ENCODE measurements around the gene PHF19.

The PHF19 gene

GRCh38 chr9:120874226-120875194 lies 2.5 kb downstream of the PHF19 start:
- DNase-seq, result no peak

- no peak for DNase-seq
Measured at GRCh38 chr9:120873512-120873911, 3.5 kb downstream of the PHF19 start.

GRCh38 chr9:120872791-120873502 lies 4.0 kb downstream of the PHF19 start:
- DNase-seq, result no peak

GRCh38 chr9:120870206-120870605 lies 6.8 kb downstream of the PHF19 start:
- DNase-seq, result no peak

- peak in 1 of 56 donors; percentile 5 for DNase-seq
Measured at GRCh38 chr9:120869726-120870125, 7.3 kb downstream of the PHF19 start.

GRCh38 chr9:120869360-120869687 lies 7.7 kb downstream of the PHF19 start:
- DNase-seq, result no peak

- peak in 55 of 56 donors; percentile 33 to 94 (median 80) for DNase-seq
Measured at GRCh38 chr9:120868676-120869359, 8.2 kb downstream of the PHF19 start.

GRCh38 chr9:120868339-120868675 lies 8.7 kb downstream of the PHF19 start:
- DNase-seq, result no peak

GRCh38 chr9:120867676-120868338 lies 9.2 kb downstream of the PHF19 start:
- DNase-seq, result no peak

GRCh38 chr9:120866651-120867050 lies 10.3 kb downstream of the PHF19 start:
- no peak for DNase-seq

- DNase-seq, result no peak
Measured at GRCh38 chr9:120865809-120866208, 11.2 kb downstream of the PHF19 start.

GRCh38 chr9:120865176-120865575 lies 11.8 kb downstream of the PHF19 start:
- no peak for DNase-seq

GRCh38 chr9:120864719-120865118 lies 12.3 kb downstream of the PHF19 start:
- DNase-seq, result no peak

- DNase-seq, result no peak
Measured at GRCh38 chr9:120863833-120864232, 13.2 kb downstream of the PHF19 start.

GRCh38 chr9:120862452-120862851 lies 14.5 kb downstream of the PHF19 start:
- DNase-seq, result peak in 5 of 56 donors; percentile 5 to 19 (median 7)

GRCh38 chr9:120861935-120862334 lies 15.1 kb downstream of the PHF19 start:
- no peak for DNase-seq

GRCh38 chr9:120860083-120860482 lies 16.9 kb downstream of the PHF19 start:
- DNase-seq, result no peak

GRCh38 chr9:120859361-120859760 lies 17.6 kb downstream of the PHF19 start:
- no peak for DNase-seq

- no peak for DNase-seq
Measured at GRCh38 chr9:120857902-120858301, 19.1 kb downstream of the PHF19 start.

- peak in 7 of 56 donors; percentile 9 to 29 (median 21) for DNase-seq
Measured at GRCh38 chr9:120857481-120857880, 19.5 kb downstream of the PHF19 start.

- DNase-seq, result no peak
Measured at GRCh38 chr9:120856700-120857099, 20.3 kb downstream of the PHF19 start.
